MV-4-11 (cell line): ENCODE data around the gene RNU5D-1.
A peak's percentile ranks its signal among the peaks of the same experiment; 100 is the strongest.
"Not testable (repeated sequence)": the region's sequence is repeated elsewhere in the genome, so short reads cannot be mapped to it uniquely, and the experiment has no call there.

Experiments used
- DNase-seq: peaks from one replicate; lab custom pipeline; 2025; lab: John Stamatoyannopoulos, UW

RNU5D-1 gene

GRCh38 chr1:44730741-44731512 lies at the start of gene RNU5D-1:
RNU5D-1 (minus strand) TSS chr1:44731170.
- DNase-seq, result peak; percentile 100

GRCh38 chr1:44780583-44781121 lies 49.7 kb upstream of the RNU5D-1 start:
- peak; percentile 26 for DNase-seq

DNA sequence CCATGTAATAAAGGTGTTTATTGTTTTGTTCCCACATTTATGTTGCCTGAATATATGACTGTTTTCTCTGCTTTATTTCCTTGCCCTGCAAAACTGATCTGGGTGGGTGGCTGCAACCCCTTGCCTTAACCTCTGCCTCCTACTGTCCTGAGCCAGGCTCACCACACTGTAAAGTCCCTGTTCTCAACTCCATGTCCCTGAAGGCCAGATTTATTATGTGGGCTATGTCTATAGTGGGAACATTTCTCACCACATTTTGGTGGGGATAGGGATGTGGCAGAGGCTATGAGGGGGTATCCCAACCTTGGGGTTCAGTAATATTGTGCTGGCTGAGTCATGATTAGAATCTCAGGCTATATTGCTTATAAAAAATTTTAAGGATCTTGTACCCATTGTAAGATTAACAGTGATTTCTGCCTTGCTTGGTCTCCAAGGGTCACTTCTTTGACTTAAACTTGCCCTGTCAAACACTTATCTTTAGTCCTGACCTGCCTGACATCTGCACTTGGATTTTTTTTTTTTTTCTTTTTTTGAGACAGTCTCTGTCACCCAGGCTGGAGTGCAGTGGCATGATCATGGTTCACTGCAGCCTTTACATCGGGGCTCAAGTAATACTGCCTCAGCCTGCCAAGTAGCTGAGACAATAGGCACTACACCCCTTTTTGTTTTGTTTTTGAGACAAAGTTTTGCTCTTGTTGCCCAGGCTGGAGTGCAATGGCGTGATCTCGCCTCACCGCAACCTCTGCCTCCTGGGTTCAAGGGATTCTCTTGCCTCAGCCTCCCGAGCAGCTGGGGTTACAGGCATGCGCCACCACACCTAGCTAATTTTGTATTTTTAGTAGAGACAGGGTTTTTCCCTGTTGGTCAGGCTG lies 48.0 kb upstream of the RNU5D-1 start:
- DNase-seq, result no peak

DNA sequence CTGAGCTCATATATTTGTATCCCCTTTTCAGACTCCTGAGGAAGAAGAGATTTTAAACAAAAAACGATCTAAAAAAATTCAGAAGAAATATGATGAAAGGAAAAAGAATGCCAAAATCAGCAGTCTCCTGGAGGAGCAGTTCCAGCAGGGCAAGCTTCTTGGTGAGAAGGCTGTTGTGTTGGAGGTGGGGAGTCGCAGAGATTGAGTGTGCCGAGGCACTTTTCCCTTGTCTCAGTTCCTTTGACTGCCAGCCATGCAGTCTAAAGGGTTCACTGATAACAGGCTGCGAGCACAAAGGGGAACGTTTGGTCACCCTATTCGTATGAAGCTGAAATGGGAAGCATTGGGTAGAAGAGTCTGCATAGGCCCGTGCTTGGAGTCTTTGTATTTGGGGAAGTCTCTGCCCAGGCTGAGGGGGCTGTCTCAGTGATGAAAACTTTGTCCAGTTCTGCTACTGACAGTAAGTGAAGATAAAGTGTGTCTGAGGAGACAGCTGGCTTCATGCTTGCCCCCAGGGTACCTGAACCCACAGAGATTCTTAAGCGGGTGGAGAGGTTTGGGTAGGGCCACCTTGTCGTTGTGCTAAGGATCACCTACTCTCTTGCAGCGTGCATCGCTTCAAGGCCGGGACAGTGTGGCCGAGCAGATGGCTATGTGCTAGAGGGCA lies 47.1 kb upstream of the RNU5D-1 start:
- peak; percentile 31 for DNase-seq

GRCh38 chr1:44777547-44777946 lies 46.6 kb upstream of the RNU5D-1 start:
- DNase-seq, result no peak

- no peak for DNase-seq
These were observed 45.7 kb upstream of the RNU5D-1 start for GRCh38 chr1:44776730-44777068.

GRCh38 chr1:44775930-44776729 lies 45.2 kb upstream of the RNU5D-1 start:
- DNase-seq, result no peak

DNA sequence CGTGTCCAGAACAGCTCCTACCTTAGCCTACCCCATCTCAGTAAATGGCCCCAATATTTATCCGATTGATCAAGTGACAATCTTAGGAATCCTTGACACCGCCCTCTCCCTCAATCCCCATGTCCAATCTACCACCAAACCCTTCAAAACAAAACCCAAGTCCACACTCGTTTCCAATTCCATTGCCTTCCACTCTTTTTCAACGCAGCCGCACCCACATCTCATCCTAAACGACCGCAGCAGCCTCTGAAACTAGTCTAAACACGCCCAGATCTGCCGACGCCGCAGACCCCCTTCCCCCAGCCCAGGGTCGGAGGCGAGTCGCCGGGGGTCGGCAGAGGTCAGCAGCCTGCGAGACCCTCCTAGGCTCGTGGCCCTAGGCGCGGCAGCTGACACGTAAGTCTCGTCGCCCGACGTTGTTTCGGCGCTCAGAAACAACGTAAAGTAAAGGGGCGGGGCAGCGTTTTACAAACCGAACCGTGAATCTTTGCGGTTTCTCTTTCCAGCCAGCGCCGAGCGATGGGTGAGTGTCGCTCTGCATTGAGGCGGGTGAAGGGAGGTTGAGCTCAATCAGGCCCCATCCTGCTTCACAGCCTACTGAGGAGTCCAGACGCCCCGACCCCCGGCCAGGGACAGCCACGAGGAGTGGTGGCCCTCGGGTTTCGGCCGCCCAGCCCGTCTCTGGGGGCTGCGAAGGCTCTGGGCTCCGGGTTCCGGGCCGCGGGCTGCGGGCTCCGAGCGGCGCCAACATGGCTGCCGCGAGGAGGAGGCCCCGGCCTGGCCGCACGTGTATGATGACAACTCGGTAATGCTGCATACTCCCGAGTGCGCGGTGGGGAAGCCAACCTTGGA lies 44.3 kb upstream of the RNU5D-1 start, which contains the start of gene RPS8:
RPS8 (plus strand) TSS at position 463 of the 852 bp plus-strand sequence; CDS start at position 520, 57 bp downstream.
- DNase-seq, result peak; percentile 92

DNA sequence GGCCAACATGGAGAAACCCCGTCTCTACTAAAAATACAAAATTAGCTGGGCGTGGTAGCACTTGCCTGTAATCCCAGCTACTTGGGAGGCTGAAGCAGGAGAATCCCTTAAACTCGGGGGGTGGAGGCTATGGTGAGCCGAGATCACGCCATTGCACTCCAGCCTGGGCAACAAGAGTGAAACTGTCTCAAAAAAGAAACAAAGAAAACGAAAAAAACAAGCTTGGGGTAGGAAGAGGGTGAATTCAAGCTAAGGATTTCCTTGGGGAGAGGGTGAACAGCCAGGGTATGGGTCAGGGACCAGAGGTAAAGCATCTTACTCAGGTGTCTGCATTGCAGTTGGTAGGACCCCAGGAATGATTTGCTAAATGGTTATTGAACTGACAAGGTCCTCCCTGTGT lies 35.5 kb upstream of the RNU5D-1 start:
- not testable (repeated sequence) for DNase-seq

DNA sequence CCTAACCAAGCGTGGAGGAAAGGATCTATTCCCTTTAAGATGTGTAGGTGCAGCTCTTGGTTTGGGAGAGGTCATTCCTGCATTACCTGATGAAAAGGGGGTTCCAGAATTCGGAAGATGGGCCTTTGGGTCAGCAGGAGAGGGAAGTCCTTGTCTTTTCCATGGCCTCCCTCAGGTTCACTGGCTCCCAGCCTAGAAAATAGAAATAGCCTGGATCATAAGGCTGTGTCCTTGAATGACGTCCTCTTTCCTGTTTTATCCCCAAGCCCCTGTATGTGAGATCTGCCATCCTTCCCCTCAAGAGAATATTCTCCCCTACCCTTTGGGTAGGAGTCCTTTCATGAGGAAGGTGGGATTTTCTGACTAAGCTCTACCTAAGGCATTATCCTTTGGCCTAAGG lies 29.9 kb upstream of the RNU5D-1 start:
- no peak for DNase-seq

- no peak for DNase-seq
These were observed 28.1 kb upstream of the RNU5D-1 start for GRCh38 chr1:44759077-44759476.

DNA sequence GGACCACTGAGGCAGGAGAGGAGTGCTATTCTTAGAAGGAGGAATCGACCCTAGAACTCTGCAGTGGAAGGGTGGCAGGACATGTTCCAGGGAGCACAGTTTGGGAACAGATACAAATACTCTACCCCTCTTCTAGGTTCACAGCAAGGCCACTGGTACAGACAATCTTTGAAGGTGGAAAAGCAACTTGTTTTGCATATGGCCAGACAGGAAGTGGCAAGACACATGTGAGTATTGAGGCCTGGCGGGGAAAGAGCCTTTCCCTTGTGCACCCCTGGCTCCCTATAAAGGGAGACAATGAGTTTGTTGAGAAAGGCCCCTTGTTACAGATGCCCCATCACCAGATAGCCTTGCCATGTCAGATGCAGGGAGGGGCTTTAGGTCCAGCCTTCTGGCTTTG lies 26.4 kb upstream of the RNU5D-1 start:
- DNase-seq, result no peak

- peak; percentile 36 for DNase-seq
These were observed 16.9 kb upstream of the RNU5D-1 start for GRCh38 chr1:44747878-44748277.

DNA sequence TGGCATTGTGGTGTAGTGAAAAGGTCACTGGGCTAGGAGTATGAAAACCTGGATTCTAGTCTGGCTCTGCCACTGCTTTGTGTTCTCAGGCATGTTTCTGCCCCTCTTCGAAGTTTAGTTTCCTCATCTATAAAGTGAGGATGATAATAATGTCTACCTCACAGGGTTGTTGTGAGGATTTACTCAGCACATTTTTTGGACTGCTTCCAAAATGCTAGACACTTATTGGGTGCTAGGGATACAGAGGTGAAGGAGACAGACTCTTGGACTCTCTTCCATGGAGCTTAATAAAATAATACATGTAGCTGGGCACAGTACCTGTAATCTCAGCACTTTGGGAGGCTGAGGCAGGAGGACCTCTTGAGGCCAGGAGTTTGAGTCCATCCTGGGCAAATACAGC lies 12.2 kb upstream of the RNU5D-1 start:
- no peak for DNase-seq

DNA sequence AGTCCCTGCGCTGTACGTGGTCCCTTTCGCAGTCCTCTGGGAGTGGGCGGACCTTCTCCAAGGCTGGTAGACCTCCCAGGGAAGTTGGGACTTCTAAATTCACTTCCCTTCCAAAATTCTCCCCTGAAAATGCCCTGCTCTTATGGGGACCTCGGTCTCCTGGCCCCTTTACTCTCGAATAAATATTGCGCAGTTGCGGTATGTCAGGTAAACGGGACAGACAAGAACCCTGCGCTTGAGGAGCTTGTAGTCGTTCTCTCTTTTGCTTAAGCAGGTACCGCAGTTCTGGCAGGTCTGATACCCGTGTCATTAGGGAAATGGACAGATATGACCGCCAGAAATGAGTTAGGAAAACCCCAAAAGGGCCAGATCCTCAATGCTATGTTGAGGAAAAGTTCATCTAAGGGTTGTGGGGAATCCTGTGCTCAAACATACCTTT lies 9.2 kb upstream of the RNU5D-1 start:
- DNase-seq, result no peak

DNA sequence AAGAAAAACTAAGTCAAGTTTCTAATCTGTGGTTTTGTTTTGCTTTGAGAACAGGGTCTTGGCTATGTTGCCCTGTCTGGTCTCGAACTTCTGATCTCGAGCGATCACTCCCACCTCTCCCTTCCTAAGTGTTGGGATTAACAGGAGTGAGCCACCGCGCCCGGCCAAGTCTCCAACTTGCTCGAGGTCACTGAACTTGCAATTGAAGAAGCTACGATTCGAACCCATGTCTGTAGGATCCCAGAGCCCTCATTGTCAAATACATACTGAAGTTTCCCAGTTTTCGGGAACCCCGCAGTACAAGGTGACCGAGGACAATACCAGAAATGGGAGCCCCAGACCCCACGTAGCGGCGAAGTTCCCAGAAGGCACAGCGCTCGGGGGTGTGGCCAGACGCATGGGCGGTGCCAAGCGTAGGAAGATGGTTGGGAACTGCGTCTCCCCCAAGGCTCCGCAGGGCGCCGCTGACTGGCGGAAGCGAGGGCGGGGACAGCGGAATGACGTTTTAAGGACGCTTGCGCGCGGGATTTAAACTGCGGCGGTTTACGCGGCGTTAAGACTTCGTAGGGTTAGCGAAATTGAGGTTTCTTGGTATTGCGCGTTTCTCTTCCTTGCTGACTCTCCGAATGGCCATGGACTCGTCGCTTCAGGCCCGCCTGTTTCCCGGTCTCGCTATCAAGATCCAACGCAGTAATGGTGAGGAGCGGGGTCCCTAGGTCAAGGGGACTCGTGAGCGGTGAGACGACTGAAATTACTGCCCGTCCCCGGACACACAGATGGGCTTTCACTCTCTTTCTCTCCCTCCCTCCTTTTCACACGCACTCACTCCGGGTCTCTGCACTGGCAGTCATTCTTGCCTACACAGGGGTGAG lies 8.6 kb upstream of the RNU5D-1 start, which contains the start of gene KIF2C:
KIF2C (plus strand) TSS at position 531 of the 872 bp plus-strand sequence; CDS start at position 627, 96 bp downstream.
- peak; percentile 98 for DNase-seq

DNA sequence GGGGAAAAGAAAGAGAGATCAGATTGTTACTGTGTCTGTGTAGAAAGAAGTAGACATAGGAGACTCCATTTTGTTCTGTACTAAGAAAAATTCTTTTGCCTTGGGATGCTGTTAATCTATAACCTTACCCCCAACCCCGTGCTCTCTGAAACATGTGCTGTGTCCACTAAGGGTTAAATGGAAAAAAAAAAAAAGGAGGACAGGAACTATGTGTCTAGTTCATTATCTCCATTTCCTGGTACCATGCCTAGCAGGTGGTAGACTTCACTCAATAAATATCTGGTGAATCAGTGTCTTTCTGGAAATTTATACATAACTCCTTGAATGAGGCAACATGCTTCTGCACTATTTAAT lies 8.0 kb upstream of the RNU5D-1 start:
- DNase-seq, result not testable (repeated sequence)

- DNase-seq, result no peak
These were observed 5.0 kb upstream of the RNU5D-1 start for GRCh38 chr1:44735992-44736391.

- DNase-seq, result no peak
These were observed 2.8 kb upstream of the RNU5D-1 start for GRCh38 chr1:44733784-44734183.
